Right renal cortex interstitium (tissue), 3 donors: ENCODE results near the gene VAV2. TPM values are rescaled to one million over a fixed set of nuclear protein-coding genes. Genes with fewer than 3 reads are reported as not detected.

Experiments used
- DNase-seq, 3 donors: peaks; one replicate each; pipeline ENCODE4 v3.0.0-alpha.2; 2013; ENCODE audit warnings: low read depth in 3 of 3, low spot score in 2 of 3
- polyA plus RNA-seq, 3 donors: library from polyadenylated mRNA; unstranded; fragments of 120-200 nt; gene quantifications; one replicate each; pipeline ENCODE4 v1.2.1, GENCODE V29; 2013; ENCODE audit not compliant: insufficient read length in 3 of 3

The VAV2 gene
- polyA plus RNA-seq, 3 donors: 34.2 to 34.8 (median 34.8) TPM

GRCh38 chr9:133982971-133983720, 9.0 kb downstream of the VAV2 start:
- no peak for DNase-seq

- DNase-seq: no peak
Measured at GRCh38 chr9:133981958-133982681, 10.0 kb downstream of the VAV2 start.

GRCh38 chr9:133981589-133981957, 10.6 kb downstream of the VAV2 start:
- DNase-seq: no peak

- no peak for DNase-seq
Measured at GRCh38 chr9:133980864-133981588, 11.1 kb downstream of the VAV2 start.

GRCh38 chr9:133979921-133980863, 11.9 kb downstream of the VAV2 start:
- no peak for DNase-seq

GRCh38 chr9:133979273-133979920, 12.7 kb downstream of the VAV2 start:
- no peak for DNase-seq

GRCh38 chr9:133978899-133979272, 13.2 kb downstream of the VAV2 start:
- DNase-seq: no peak

GRCh38 chr9:133978226-133978898, 13.8 kb downstream of the VAV2 start:
- DNase-seq: no peak

- DNase-seq: no peak
Measured at GRCh38 chr9:133977421-133978201, 14.5 kb downstream of the VAV2 start.

GRCh38 chr9:133976887-133977286, 15.2 kb downstream of the VAV2 start:
- DNase-seq: no peak

- no peak for DNase-seq
Measured at GRCh38 chr9:133976191-133976861, 15.8 kb downstream of the VAV2 start.

- DNase-seq: no peak
Measured at GRCh38 chr9:133975511-133975910, 16.6 kb downstream of the VAV2 start.

- no peak for DNase-seq
Measured at GRCh38 chr9:133974631-133975341, 17.3 kb downstream of the VAV2 start.

GRCh38 chr9:133973791-133974630, 18.1 kb downstream of the VAV2 start:
- DNase-seq: no peak

GRCh38 chr9:133973111-133973790, 18.9 kb downstream of the VAV2 start:
- no peak for DNase-seq
